GM12892 (cell line): ENCODE measurements around the gene USH1G.

Experiments
- POLR2A ChIP-seq: IDR thresholded peaks from 2 replicates; pipeline ENCODE4 v1.6.1; 2011; ENCODE audit warnings: low read depth, low read length, control low read depth
- POLR2AphosphoS5 ChIP-seq: IDR thresholded peaks from 2 replicates; pipeline ENCODE4 v1.6.1; 2011; ENCODE audit warnings: low read depth, low read length, control low read depth
- TAF1 ChIP-seq: IDR thresholded peaks from 2 replicates; pipeline ENCODE4 v1.6.1; 2011; ENCODE audit warnings: low read depth, mild to moderate bottlenecking, control low read depth, low read length, borderline replicate concordance

DNA sequence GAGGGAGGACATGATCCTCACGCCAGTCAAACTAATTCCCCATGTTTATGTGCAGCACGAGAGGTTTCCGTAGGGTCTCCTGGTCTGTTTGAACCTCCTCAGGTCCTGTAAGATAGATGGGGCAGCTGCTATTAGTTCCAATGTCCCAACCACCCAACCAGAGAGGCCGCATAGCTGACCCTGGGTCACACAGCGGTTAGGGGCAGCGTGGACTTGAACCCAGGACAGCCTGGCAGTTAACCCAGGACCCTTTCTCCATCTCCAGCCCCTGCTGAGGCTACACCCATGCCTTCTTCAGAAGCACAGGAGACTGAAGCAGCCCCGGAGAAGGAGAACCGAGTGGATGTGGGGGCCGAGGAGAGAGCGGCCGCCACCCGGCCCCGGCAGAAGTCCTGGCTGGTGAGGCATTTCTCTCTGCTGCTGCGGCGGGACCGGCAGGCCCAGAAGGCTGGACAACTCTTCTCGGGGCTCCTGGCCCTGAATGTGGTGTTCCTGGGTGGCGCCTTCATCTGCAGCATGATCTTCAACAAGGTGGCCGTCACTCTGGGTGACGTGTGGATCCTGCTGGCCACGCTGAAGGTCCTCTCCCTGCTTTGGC is 18.2 kb upstream of the USH1G start:
- TF ChIP-seq POLR2A: no peak
- no peak for TF ChIP-seq POLR2AphosphoS5
- TF ChIP-seq TAF1: no peak
